Heart right ventricle (tissue), 16 donors: Measurements from ENCODE around the gene SAMD3. TPM values are rescaled to one million over a fixed set of nuclear protein-coding genes. Genes with fewer than 3 reads are reported as not detected.
A peak's percentile ranks its signal among the peaks of the same experiment; 100 is the strongest.

ENCODE experiments used
- ATAC-seq, 8 donors: fragments of 200-7000 bp; cut with Tn5 transposase; one replicate each; pipeline ENCODE4 v1.9.1; 2020; ENCODE audit warnings: mild to moderate bottlenecking in 8 of 8, moderate library complexity in 8 of 8, moderate number of reproducible peaks in 1 of 8
- DNase-seq, 2 donors: peaks; one replicate each; pipeline ENCODE4 v3.0.0-alpha.2; 2020
- H3K27ac ChIP-seq, 10 donors: fragments of 200-600 bp; sonication (generic) in 2 of 10; one replicate each; pipeline versions ENCODE4 v1.5.0 to v1.8.0; 2020 to 2022; ENCODE audit warnings: mild to moderate bottlenecking in 3 of 10
- H3K27me3 ChIP-seq, 7 donors: fragments of 200-600 bp; one replicate each; pipeline ENCODE4 v1.8.0; 2021 to 2022; ENCODE audit warnings: mild to moderate bottlenecking in 2 of 7
- H3K36me3 ChIP-seq, 9 donors: fragments of 200-600 bp; sonication (generic) in 1 of 9; one replicate each; pipeline versions ENCODE4 v1.5.0 to v1.8.0; 2020 to 2022; ENCODE audit warnings: mild to moderate bottlenecking in 2 of 9
- H3K4me1 ChIP-seq, 9 donors: fragments of 200-600 bp; sonication (generic) in 1 of 9; one replicate each; pipeline versions ENCODE4 v1.5.0 to v1.8.0; 2020 to 2022; ENCODE audit warnings: mild to moderate bottlenecking in 4 of 9
- H3K4me3 ChIP-seq, 10 donors: fragments of 200-600 bp; sonication (generic) in 2 of 10; one replicate each; pipeline versions ENCODE4 v1.5.0 to v1.8.0; 2020 to 2022; ENCODE audit warnings: mild to moderate bottlenecking in 7 of 10, moderate library complexity in 2 of 10
- H3K9me3 ChIP-seq, 11 donors: fragments of 200-600 bp in 10 of 11; sonication (generic) in 2 of 11; one replicate each; pipeline versions ENCODE4 v1.5.0 to v1.8.0; 2013 to 2022; ENCODE audit warnings: mild to moderate bottlenecking in 2 of 11, control low read depth in 1 of 11, moderate library complexity in 1 of 11
- CTCF ChIP-seq, 9 donors: fragments of 200-600 bp; sonication (generic) in 2 of 9; IDR thresholded peaks; one replicate each; pipeline versions ENCODE4 v1.5.0 to v1.8.0; 2021 to 2022; ENCODE audit warnings: antibody characterized with exemption in 9 of 9, mild to moderate bottlenecking in 5 of 9, moderate library complexity in 1 of 9
- WGBS, 2 donors: extraction: QIAGEN DNeasy Blood & Tissue Kit; methylation state at CpG; one replicate each; pipeline ENCODE4 v1.1.7; 2013; ENCODE audit warnings: inconsistent platforms in 1 of 2; 5-methylcytosine and 5-hydroxymethylcytosine counted together
- intact Hi-C, 10 donors: fragments of 100-400 bp; cut with DNase I; formaldehyde crosslinking; loops; one replicate each; pipeline versions ENCODE4 v1.11.1 to v1.14.2; 2022
- polyA plus RNA-seq, 2 donors: library from polyadenylated mRNA; stranded (reverse); fragments of 200-250 nt; gene quantifications; one replicate each; pipeline ENCODE4 v1.2.3, GENCODE V29; 2013
- total RNA-seq, 10 donors: library from RNA; stranded (reverse); fragmentation: NEBNext Ultra II Directional in 3 of 10; extraction: Animal tissue kit (Norgen Biotek cat#: 25700) in 3 of 10; gene quantifications; one replicate each; pipeline versions ENCODE4 v1.2.1 to v1.2.4, GENCODE V29; 2021 to 2023
- donor health status: Arrhythmogenic right ventricular cardiomyopathy.
- donor health status: ischemic (EF 13 %, LVEDD 7.1; RV severe dilation, severe dysfunction).
- donor health status: healthy with polysubstance abuse.
- donor health status: DM: no; HTN: yes; CAD: no.
- donor health status: DM: no; HTN: no; CAD: no.
- donor health status: ischemic (EF 25% LVEDD 6.9; RV normal size, moderate dysfunction).
- donor health status: ischemic (EF 25% LVEDD 5.7; RV mildly dilated, moderate dysfunction).
- donor health status: healthy.
- donor health status: DM: yes; HTN: yes; CAD: no.
- donor health status: Ischemic cardiomyopathy.
- donor health status: ischemic (EF 35%, LVEDD 5.7; RV mildly dilated, moderate dysfunction).
- donor health status: nonischemic (EF 11% LVEDD 7.7; RV severe dilation, severe dysfunction).
- donor health status: DM: yes; HTN: yes; CAD: no.
- donor health status: PGD.
- donor health status: ischemic (EF 29% LVEDD 5.4; RV normal size, mild dysfunction).
- donor health status: nonischemic (EF 23%, LVEDD 6.1; RV moderate dilation, normal function).

SAMD3 gene
- total and polyA plus RNA-seq, 12 donors: 0.12 to 3.1 (median 0.51) TPM; not detected in 7

GRCh38 chr6:130161683-130162404 lies 60.9 kb downstream of the SAMD3 start:
- ATAC-seq (peak in 7 of 8 donors; percentile 58 to 80 (median 68)), DNase-seq (peak in 1 of 2 donors; percentile 6)
- H3K36me3 ChIP-seq: no peaks in the 10 kb centered on the region
- peak overlapping the region in 7 of 10 donors; percentile 5 to 63 (median 25) for H3K27ac ChIP-seq
- WGBS, 2 donors: 47 to 52% methylated on average over 6 of the region's 6 CpGs
- H3K4me3 ChIP-seq: no peak overlapping the region
- intact Hi-C loops: no loop called here
- no peak for TF ChIP-seq CTCF (IDR thresholded peaks at IDR 0.05)
- no peaks in the 10 kb centered on the region for H3K4me1 ChIP-seq
- peaks cover 0 to 18% (median 0%) of the 10 kb centered on the region in 11 donors for H3K9me3 ChIP-seq
- peaks cover 0 to 6% (median 0%) of the 10 kb centered on the region in 7 donors for H3K27me3 ChIP-seq

GRCh38 chr6:130159956-130160355 lies 62.8 kb downstream of the SAMD3 start:
- Histone ChIP-seq H3K27ac (no peak overlapping the region), H3K9me3 (peaks cover 0 to 17% (median 0%) of the 10 kb centered on the region in 11 donors), H3K36me3 (no peaks in the 10 kb centered on the region), H3K4me1 (no peaks in the 10 kb centered on the region), H3K4me3 (no peak overlapping the region), H3K27me3 (peaks cover 0 to 5% (median 0%) of the 10 kb centered on the region in 7 donors)
- intact Hi-C loops: no loop called here
- no peak for TF ChIP-seq CTCF (IDR thresholded peaks at IDR 0.05)
- ATAC-seq: no peak
- 34 to 47% methylated on average over 3 of the region's 3 CpGs for WGBS, 2 donors
- DNase-seq: no peak

- no peak for TF ChIP-seq CTCF (IDR thresholded peaks at IDR 0.05)
- no peaks in the 10 kb centered on the region for H3K27me3 ChIP-seq
- no peak overlapping the region for H3K4me3 ChIP-seq
- 91 to 96% methylated on average over 4 of the region's 4 CpGs for WGBS, 2 donors
- no peak for DNase-seq
- intact Hi-C loops: no loop called here
- no peak for ATAC-seq
- no peaks in the 10 kb centered on the region for H3K36me3 ChIP-seq
- H3K4me1 ChIP-seq: no peaks in the 10 kb centered on the region
- peaks cover 0 to 11% (median 0%) of the 10 kb centered on the region in 11 donors for H3K9me3 ChIP-seq
- H3K27ac ChIP-seq: no peak overlapping the region
Observed at GRCh38 chr6:130158548-130158947, 64.2 kb downstream of the SAMD3 start.

- Histone ChIP-seq H3K4me3 (no peak overlapping the region), H3K4me1 (no peaks in the 10 kb centered on the region), H3K27ac (no peak overlapping the region), H3K36me3 (no peaks in the 10 kb centered on the region), H3K9me3 (peaks cover 0 to 11% (median 0%) of the 10 kb centered on the region in 11 donors), H3K27me3 (no peaks in the 10 kb centered on the region)
- no peak for DNase-seq
- ATAC-seq: no peak
- TF ChIP-seq CTCF (IDR thresholded peaks at IDR 0.05): no peak
- intact Hi-C loops: no loop called here
- 84 to 91% methylated on average over 2 of the region's 2 CpGs for WGBS, 2 donors
Observed at GRCh38 chr6:130158056-130158455, 64.7 kb downstream of the SAMD3 start.
